Tibial nerve (tissue), 4 donors: Measurements from ENCODE around the gene MT4. TPM values are rescaled to one million over a fixed set of nuclear protein-coding genes. Genes with fewer than 3 reads are reported as not detected.
A peak's percentile ranks its signal among the peaks of the same experiment; 100 is the strongest.
"Not testable (repeated sequence)": the region's sequence is repeated elsewhere in the genome, so short reads cannot be mapped to it uniquely, and the experiment has no call there.

Source experiments
- DNase-seq, 2 donors: peaks; one replicate each; pipeline ENCODE4 v3.0.0-alpha.2; 2019; ENCODE audit warnings: low spot score in 2 of 2
- H3K27ac ChIP-seq, 4 donors: fragments of 200-600 bp; sonication (generic) in 3 of 4; one replicate each; pipeline ENCODE4 v1.5.1; 2017 to 2019; ENCODE audit warnings: mild to moderate bottlenecking in 1 of 4
- H3K27me3 ChIP-seq, 2 donors: fragments of 200-600 bp; sonication (generic) in 1 of 2; one replicate each; pipeline versions ENCODE4 v1.5.1 to v1.6.0; 2017 to 2019
- H3K36me3 ChIP-seq, 3 donors: fragments of 200-600 bp; sonication (generic); one replicate each; pipeline ENCODE4 v1.5.1; 2018 to 2019
- H3K4me1 ChIP-seq, 4 donors: fragments of 200-600 bp; sonication (generic) in 3 of 4; one replicate each; pipeline ENCODE4 v1.5.1; 2017 to 2019
- H3K4me3 ChIP-seq, 4 donors: fragments of 200-600 bp; sonication (generic) in 3 of 4; one replicate each; pipeline ENCODE4 v1.5.1; 2017 to 2019; ENCODE audit warnings: mild to moderate bottlenecking in 1 of 4, moderate library complexity in 1 of 4
- H3K9me3 ChIP-seq, 4 donors: fragments of 200-600 bp; sonication (generic) in 3 of 4; one replicate each; pipeline ENCODE4 v1.5.1; 2017 to 2019
- EP300 ChIP-seq, 2 donors: sonication (generic); formaldehyde crosslinking; IDR thresholded peaks; one replicate each; pipeline ENCODE4 v1.6.1; 2017; ENCODE audit warnings: antibody characterized with exemption in 2 of 2, mild to moderate bottlenecking in 1 of 2
- POLR2A ChIP-seq, 2 donors: fragments of 450-650 bp; IDR thresholded peaks; one replicate each; pipeline ENCODE4 v1.6.1; 2017; ENCODE audit warnings: antibody characterized with exemption in 2 of 2, mild to moderate bottlenecking in 2 of 2, moderate library complexity in 2 of 2
- WGBS, 2 donors: methylation state at CpG; one replicate each; pipeline ENCODE4 v1.1.5; 2018; 5-methylcytosine and 5-hydroxymethylcytosine counted together
- total RNA-seq, 4 donors: library from RNA; depleted of rRNA; stranded (reverse); fragments of >200 nt; gene quantifications; one replicate each; pipeline ENCODE4 v1.1.0, GENCODE V29; 2016
- TF ChIP-seq, protein P1 (sequence below), 5 experiments: fragments of 200-600 bp in 3 of 5; fragments of 450-650 bp in 2 of 5; sonication (generic) in 3 of 5; IDR thresholded peaks; one replicate each; pipeline ENCODE4 v1.5.1; 2016 to 2019; ENCODE audit warnings: antibody characterized with exemption in 5 of 5, mild to moderate bottlenecking in 3 of 5, moderate library complexity in 2 of 5

The MT4 gene
- total RNA-seq, 4 donors from 2014 or later, result not detected

- 77 to 89% methylated on average over 1 of the region's 1 CpG for WGBS, 2 donors
- no peak for TF ChIP-seq POLR2A (IDR thresholded peaks at IDR 0.05)
- no peak for TF ChIP-seq EP300 (IDR thresholded peaks at IDR 0.05)
- TF ChIP-seq, protein P1, sequence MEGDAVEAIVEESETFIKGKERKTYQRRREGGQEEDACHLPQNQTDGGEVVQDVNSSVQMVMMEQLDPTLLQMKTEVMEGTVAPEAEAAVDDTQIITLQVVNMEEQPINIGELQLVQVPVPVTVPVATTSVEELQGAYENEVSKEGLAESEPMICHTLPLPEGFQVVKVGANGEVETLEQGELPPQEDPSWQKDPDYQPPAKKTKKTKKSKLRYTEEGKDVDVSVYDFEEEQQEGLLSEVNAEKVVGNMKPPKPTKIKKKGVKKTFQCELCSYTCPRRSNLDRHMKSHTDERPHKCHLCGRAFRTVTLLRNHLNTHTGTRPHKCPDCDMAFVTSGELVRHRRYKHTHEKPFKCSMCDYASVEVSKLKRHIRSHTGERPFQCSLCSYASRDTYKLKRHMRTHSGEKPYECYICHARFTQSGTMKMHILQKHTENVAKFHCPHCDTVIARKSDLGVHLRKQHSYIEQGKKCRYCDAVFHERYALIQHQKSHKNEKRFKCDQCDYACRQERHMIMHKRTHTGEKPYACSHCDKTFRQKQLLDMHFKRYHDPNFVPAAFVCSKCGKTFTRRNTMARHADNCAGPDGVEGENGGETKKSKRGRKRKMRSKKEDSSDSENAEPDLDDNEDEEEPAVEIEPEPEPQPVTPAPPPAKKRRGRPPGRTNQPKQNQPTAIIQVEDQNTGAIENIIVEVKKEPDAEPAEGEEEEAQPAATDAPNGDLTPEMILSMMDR (IDR thresholded peaks at IDR 0.05), result no peak
- no peaks in the 10 kb centered on the region for H3K36me3 ChIP-seq
Observed at GRCh38 chr16:56574625-56575024, 9.8 kb downstream of the MT4 start.

DNA sequence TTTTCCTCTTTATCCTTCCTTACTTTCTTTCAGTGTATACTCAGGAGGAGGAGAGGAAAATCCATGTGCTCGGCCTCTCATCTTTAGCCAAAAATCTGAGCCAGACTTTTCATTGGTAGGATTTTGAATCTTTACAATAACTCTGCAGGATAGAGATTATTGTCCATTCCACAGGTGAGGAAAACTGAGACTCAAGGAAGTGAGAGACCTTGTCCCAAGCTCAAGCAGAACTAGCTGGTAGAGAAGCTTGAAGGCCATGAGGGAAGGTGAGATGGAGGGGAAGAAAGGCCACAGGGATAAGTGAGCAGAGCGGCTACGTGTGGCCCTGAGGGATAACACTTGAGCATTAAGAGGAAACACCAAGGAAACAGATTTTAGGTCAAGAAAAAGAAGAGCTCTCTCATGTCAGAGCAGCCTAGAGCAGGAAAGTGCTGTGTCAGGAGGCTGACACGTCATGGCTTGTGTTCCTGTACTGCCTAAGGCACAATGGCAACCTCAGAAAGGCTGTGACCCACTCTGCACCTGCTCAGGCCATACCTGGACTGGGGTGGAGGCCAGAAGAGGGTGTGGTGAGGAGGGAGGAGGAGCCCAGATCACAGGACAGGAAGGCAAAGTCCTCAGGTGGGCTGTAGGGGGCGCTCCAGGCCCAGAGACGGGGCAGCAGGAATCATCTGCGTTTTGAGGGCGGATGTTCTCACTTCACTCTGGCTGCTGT lies 11.9 kb downstream of the MT4 start:
- H3K4me3 ChIP-seq, result no peak overlapping the region
- TF ChIP-seq EP300 (IDR thresholded peaks at IDR 0.05) (no peak), POLR2A (IDR thresholded peaks at IDR 0.05) (no peak)
- TF ChIP-seq, protein P1 (IDR thresholded peaks at IDR 0.05), result peak; percentile 53 to 74 (median 67)
- H3K27ac ChIP-seq, result no peak overlapping the region
- no peaks in the 10 kb centered on the region for H3K4me1 ChIP-seq
- H3K9me3 ChIP-seq, result peaks cover 0 to 8% (median 0%) of the 10 kb centered on the region in 4 donors
- DNase-seq, result peak in 1 of 2 donors; percentile 40
- no peaks in the 10 kb centered on the region for H3K36me3 ChIP-seq
- whole genome bisulfite sequencing, 2 donors, result 36 to 44% methylated on average over 8 of the region's 8 CpGs
- no peaks in the 10 kb centered on the region for H3K27me3 ChIP-seq

More at GRCh38 chr16:56574625-56575024, 9.8 kb downstream of the MT4 start:
- DNase-seq, result no peak
- no peak overlapping the region for H3K27ac ChIP-seq
- no peak overlapping the region for H3K4me3 ChIP-seq
- H3K9me3 ChIP-seq, result peaks cover 0 to 8% (median 0%) of the 10 kb centered on the region in 4 donors
- no peaks in the 10 kb centered on the region for H3K27me3 ChIP-seq
- no peaks in the 10 kb centered on the region for H3K4me1 ChIP-seq

GRCh38 chr16:56577300-56577625 lies 12.4 kb downstream of the MT4 start:
- Histone ChIP-seq H3K9me3 (peaks cover 0 to 8% (median 0%) of the 10 kb centered on the region in 4 donors), H3K27me3 (peaks cover 0 to 5% of the 10 kb centered on the region in 2 donors), H3K27ac (no peak overlapping the region), H3K36me3 (no peaks in the 10 kb centered on the region), H3K4me3 (no peak overlapping the region), H3K4me1 (no peaks in the 10 kb centered on the region)
- no peak for DNase-seq
- 65 to 67% methylated on average over 4 of the region's 4 CpGs for WGBS, 2 donors
- TF ChIP-seq, protein P1 (IDR thresholded peaks at IDR 0.05), result no peak
- TF ChIP-seq POLR2A (IDR thresholded peaks at IDR 0.05), result no peak
- no peak for TF ChIP-seq EP300 (IDR thresholded peaks at IDR 0.05)

GRCh38 chr16:56580391-56581048 lies 15.6 kb downstream of the MT4 start:
- 71 to 73% methylated on average over 6 of the region's 6 CpGs for WGBS, 2 donors
- no peak for TF ChIP-seq POLR2A (IDR thresholded peaks at IDR 0.05)
- TF ChIP-seq, protein P1 (IDR thresholded peaks at IDR 0.05), result no peak
- no peak for TF ChIP-seq EP300 (IDR thresholded peaks at IDR 0.05)
- Histone ChIP-seq H3K9me3 (no peaks in the 10 kb centered on the region), H3K4me1 (no peaks in the 10 kb centered on the region), H3K4me3 (no peak overlapping the region), H3K36me3 (no peaks in the 10 kb centered on the region), H3K27me3 (peaks cover 0 to 7% of the 10 kb centered on the region in 2 donors), H3K27ac (no peak overlapping the region)
- no peak for DNase-seq

GRCh38 chr16:56582911-56583310 lies 18.0 kb downstream of the MT4 start:
- H3K36me3 ChIP-seq, DNase-seq, H3K4me1 ChIP-seq, H3K27ac ChIP-seq, H3K9me3 ChIP-seq, H3K4me3 ChIP-seq: not testable (repeated sequence)
- H3K27me3 ChIP-seq, result peaks cover 0 to 11% of the 10 kb centered on the region in 2 donors
- WGBS, 2 donors, result 80 to 97% methylated on average over 2 of the region's 2 CpGs
